Fibroblast of lung (primary cell): ENCODE measurements around the gene TXLNA. TPM values are rescaled to one million over a fixed set of nuclear protein-coding genes. Genes with fewer than 3 reads are reported as not detected.

ENCODE experiments used
- DNase-seq, 2 donors: peaks; one replicate each; pipeline versions ENCODE4 v3.0.0 to v3.0.0-alpha.2; 2010; ENCODE audit warnings: low read depth in 2 of 2
- H2AFZ ChIP-seq: 2 replicates; pipeline ENCODE4 v1.5.1; 2012; ENCODE audit warnings: low read length, control low read depth, inconsistent platforms
- H3K27ac ChIP-seq: 2 replicates; pipeline ENCODE4 v1.5.1; 2011; ENCODE audit warnings: low read length, control low read depth; ENCODE audit not compliant: insufficient read depth
- H3K27me3 ChIP-seq: 2 replicates; pipeline ENCODE4 v1.5.1; 2011; ENCODE audit warnings: mild to moderate bottlenecking, low read length; ENCODE audit not compliant: control insufficient read depth, insufficient read depth
- H3K36me3 ChIP-seq: 2 replicates; pipeline ENCODE4 v1.5.1; 2011; ENCODE audit warnings: low read length; ENCODE audit not compliant: control insufficient read depth, insufficient read depth
- H3K4me1 ChIP-seq: 2 replicates; pipeline ENCODE4 v1.5.1; 2011; ENCODE audit warnings: low read length; ENCODE audit not compliant: control insufficient read depth, insufficient read depth; ENCODE audit errors: extremely low read depth
- H3K4me2 ChIP-seq: 2 replicates; pipeline ENCODE4 v1.5.1; 2011; ENCODE audit warnings: low read length, control low read depth; ENCODE audit not compliant: insufficient read depth; ENCODE audit errors: extremely low read depth
- H3K4me3 ChIP-seq, 4 experiments: fragments of 200-600 bp in 1 of 4; sonication (generic) in 1 of 4; replicated peaks in 1 of 4; 2 replicates each; pipeline ENCODE4 v1.5.1; 2011 to 2016; ENCODE audit warnings: low read length in 4 of 4, low read depth in 3 of 4, mild to moderate bottlenecking in 3 of 4, control low read depth in 2 of 4, inconsistent platforms in 1 of 4, mixed read lengths in 1 of 4; ENCODE audit not compliant: insufficient read depth in 1 of 4; ENCODE audit errors: control extremely low read depth in 1 of 4
- H3K79me2 ChIP-seq: 2 replicates; pipeline ENCODE4 v1.5.1; 2012; ENCODE audit warnings: mild to moderate bottlenecking, low read length, inconsistent platforms; ENCODE audit not compliant: control insufficient read depth, insufficient read depth
- H3K9ac ChIP-seq: 2 replicates; pipeline ENCODE4 v1.5.1; 2011; ENCODE audit warnings: mild to moderate bottlenecking, low read length, control low read depth; ENCODE audit not compliant: insufficient read depth
- H3K9me3 ChIP-seq: 2 replicates; pipeline ENCODE4 v1.5.1; 2012; ENCODE audit warnings: low read depth, low read length; ENCODE audit not compliant: control insufficient read depth, insufficient read depth
- H4K20me1 ChIP-seq: 2 replicates; pipeline ENCODE4 v1.5.1; 2011; ENCODE audit warnings: low read length; ENCODE audit not compliant: control insufficient read depth, insufficient read depth; ENCODE audit errors: extremely low read depth
- EZH2 ChIP-seq: IDR thresholded peaks from 2 replicates; pipeline ENCODE4 v1.5.1; 2012; ENCODE audit warnings: low read length, control low read depth, mild to moderate bottlenecking; ENCODE audit errors: missing control alignments
- polyA plus RNA-seq, 2 donors: library from polyadenylated mRNA; depleted of rRNA in 1 of 2; stranded (reverse) in 1 of 2; unstranded in 1 of 2; fragments of >200 nt; gene quantifications; 2 replicates each; pipeline ENCODE4 v1.2.1, GENCODE V29; 2011 to 2012; ENCODE audit warnings: missing spikeins in 1 of 2
- total RNA-seq: library from RNA; depleted of rRNA; stranded (reverse); fragments of >200 nt; gene quantifications from 2 replicates; pipeline ENCODE4 v1.2.1, GENCODE V29; 2014
- TF ChIP-seq, protein P1 (sequence below), 2 donors: IDR thresholded peaks in 1 of 2; conservative IDR thresholded peaks in 1 of 2; 1 replicate in 1 of 2; 2 replicates in 1 of 2; pipeline ENCODE4 v1.5.1; 2011 to 2012; ENCODE audit warnings: low read length in 2 of 2, control low read depth in 1 of 2, inconsistent platforms in 1 of 2, low read depth in 1 of 2, mild to moderate bottlenecking in 1 of 2

The TXLNA gene
- total and polyA plus RNA-seq, 2 donors (not counting 1 experiment from before 2014, with no cell fraction given), result 56.5 to 118 TPM

- Histone ChIP-seq H3K79me2 (no peaks in the 10 kb centered on the region), H3K27ac (no peak overlapping the region), H2AFZ (no peak overlapping the region), H3K4me3 (no peak overlapping the region), H3K36me3 (peaks cover 8% of the 10 kb centered on the region), H3K4me2 (no peak overlapping the region), H3K9ac (no peak overlapping the region), H3K4me1 (no peaks in the 10 kb centered on the region), H4K20me1 (no peaks in the 10 kb centered on the region), H3K9me3 (no peaks in the 10 kb centered on the region), H3K27me3 (no peaks in the 10 kb centered on the region)
- TF ChIP-seq, protein P1, sequence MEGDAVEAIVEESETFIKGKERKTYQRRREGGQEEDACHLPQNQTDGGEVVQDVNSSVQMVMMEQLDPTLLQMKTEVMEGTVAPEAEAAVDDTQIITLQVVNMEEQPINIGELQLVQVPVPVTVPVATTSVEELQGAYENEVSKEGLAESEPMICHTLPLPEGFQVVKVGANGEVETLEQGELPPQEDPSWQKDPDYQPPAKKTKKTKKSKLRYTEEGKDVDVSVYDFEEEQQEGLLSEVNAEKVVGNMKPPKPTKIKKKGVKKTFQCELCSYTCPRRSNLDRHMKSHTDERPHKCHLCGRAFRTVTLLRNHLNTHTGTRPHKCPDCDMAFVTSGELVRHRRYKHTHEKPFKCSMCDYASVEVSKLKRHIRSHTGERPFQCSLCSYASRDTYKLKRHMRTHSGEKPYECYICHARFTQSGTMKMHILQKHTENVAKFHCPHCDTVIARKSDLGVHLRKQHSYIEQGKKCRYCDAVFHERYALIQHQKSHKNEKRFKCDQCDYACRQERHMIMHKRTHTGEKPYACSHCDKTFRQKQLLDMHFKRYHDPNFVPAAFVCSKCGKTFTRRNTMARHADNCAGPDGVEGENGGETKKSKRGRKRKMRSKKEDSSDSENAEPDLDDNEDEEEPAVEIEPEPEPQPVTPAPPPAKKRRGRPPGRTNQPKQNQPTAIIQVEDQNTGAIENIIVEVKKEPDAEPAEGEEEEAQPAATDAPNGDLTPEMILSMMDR (conservative IDR thresholded peaks at IDR 0.05 in 1 of 2, IDR thresholded peaks at IDR 0.05 in 1 of 2; ENCODE audit: low read depth in 1 of 2, low read length in 2 of 2), result no peak
- TF ChIP-seq EZH2, result no peak
- DNase-seq, result no peak
Observed at GRCh38 chr1:32170991-32171390, 8.5 kb upstream of the TXLNA start.

DNA sequence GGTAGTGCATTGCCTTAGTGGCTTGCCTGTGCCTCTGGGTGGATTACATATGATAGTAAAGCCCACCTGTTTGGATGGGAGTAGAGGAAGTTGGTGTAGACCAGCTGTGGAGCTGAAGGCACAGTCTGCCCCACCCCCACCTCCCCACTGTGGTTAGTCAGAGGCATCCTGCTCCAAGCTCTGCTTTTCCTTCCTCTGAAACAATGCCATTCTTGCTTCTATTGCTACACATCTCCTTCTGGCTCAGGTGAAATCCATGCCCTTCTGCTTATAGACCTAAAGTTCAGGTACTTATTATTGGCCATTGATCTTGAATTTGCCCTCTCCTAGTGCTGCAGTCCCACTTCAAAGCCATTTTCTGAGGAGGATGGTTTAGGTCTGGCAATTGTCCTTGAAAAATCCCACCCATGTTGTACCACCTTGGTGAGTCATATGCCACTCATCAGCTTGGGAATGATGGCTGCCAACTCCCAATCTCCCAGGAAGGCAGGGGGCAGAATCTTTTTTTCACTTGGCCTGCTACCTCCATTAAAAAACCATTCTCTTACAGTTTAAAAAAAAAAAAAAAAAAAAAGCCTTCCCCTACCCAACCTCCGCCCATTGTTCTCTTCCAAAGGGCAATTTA, 6.7 kb upstream of the TXLNA start:
- peak in 1 of 2 donors; percentile 18 for DNase-seq

GRCh38 chr1:32178380-32179192, 889 bp upstream of the TXLNA start:
- H2AFZ ChIP-seq, result peak overlapping the region; percentile 92
- H3K79me2 ChIP-seq, result peaks cover 31% of the 10 kb centered on the region
- no peaks in the 10 kb centered on the region for H4K20me1 ChIP-seq
- peaks cover 5% of the 10 kb centered on the region for H3K36me3 ChIP-seq
- peak overlapping the region; percentile 96 for H3K27ac ChIP-seq
- no peaks in the 10 kb centered on the region for H3K27me3 ChIP-seq
- no peak overlapping the region for H3K4me2 ChIP-seq
- H3K4me3 ChIP-seq, result peak overlapping the region in 2 of 4 experiments; percentile 51 to 71
- peaks cover 11% of the 10 kb centered on the region for H3K4me1 ChIP-seq
- TF ChIP-seq, protein P1 (conservative IDR thresholded peaks at IDR 0.05 in 1 of 2, IDR thresholded peaks at IDR 0.05 in 1 of 2; ENCODE audit: low read depth in 1 of 2, low read length in 2 of 2), result no peak
- no peak for TF ChIP-seq EZH2
- no peak for DNase-seq
- H3K9ac ChIP-seq, result peak overlapping the region; percentile 68
- no peaks in the 10 kb centered on the region for H3K9me3 ChIP-seq

More for the DNA sequence above, 6.7 kb upstream of the TXLNA start:
- no peaks in the 10 kb centered on the region for H4K20me1 ChIP-seq
- TF ChIP-seq, protein P1 (conservative IDR thresholded peaks at IDR 0.05 in 1 of 2, IDR thresholded peaks at IDR 0.05 in 1 of 2; ENCODE audit: low read depth in 1 of 2, low read length in 2 of 2), result no peak
- H3K4me3 ChIP-seq, result no peak overlapping the region
- H3K27me3 ChIP-seq, result no peaks in the 10 kb centered on the region
- no peaks in the 10 kb centered on the region for H3K4me1 ChIP-seq
- no peak overlapping the region for H3K9ac ChIP-seq
- H3K4me2 ChIP-seq, result no peak overlapping the region
- no peak overlapping the region for H3K27ac ChIP-seq
- no peaks in the 10 kb centered on the region for H3K79me2 ChIP-seq
- H3K36me3 ChIP-seq, result peaks cover 8% of the 10 kb centered on the region
- no peaks in the 10 kb centered on the region for H3K9me3 ChIP-seq
- H2AFZ ChIP-seq, result no peak overlapping the region
